ENCODE results near the gene TPPP2. TPM values are rescaled to one million over a fixed set of nuclear protein-coding genes. Genes with fewer than 3 reads are reported as not detected.

The TPPP2 gene
- not detected in 2 replicates for polyA plus RNA-seq

DNA sequence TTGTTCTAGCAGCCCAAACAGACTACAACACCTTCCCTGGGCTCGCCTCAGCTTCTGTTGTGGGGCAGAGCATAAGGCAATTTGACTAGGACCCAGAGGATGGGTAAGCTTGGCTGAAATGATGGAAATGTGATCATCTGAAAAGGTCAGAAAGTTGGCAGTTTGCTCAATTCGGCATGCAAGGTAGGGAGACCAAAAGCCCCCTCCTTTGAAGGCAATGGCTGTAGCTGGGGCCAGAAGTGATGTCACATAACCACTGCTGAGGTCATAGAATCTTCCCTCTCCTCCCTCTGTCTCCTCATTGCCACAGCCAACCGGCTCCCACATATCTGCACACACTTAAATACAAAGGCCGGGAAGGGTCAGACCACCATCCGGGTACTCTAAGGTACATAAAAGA lies at the start of gene TPPP2:
TPPP2 (plus strand) TSS at position 301 of the 400 bp plus-strand sequence. CDS start 365 bp downstream, outside the sequence.

DNA sequence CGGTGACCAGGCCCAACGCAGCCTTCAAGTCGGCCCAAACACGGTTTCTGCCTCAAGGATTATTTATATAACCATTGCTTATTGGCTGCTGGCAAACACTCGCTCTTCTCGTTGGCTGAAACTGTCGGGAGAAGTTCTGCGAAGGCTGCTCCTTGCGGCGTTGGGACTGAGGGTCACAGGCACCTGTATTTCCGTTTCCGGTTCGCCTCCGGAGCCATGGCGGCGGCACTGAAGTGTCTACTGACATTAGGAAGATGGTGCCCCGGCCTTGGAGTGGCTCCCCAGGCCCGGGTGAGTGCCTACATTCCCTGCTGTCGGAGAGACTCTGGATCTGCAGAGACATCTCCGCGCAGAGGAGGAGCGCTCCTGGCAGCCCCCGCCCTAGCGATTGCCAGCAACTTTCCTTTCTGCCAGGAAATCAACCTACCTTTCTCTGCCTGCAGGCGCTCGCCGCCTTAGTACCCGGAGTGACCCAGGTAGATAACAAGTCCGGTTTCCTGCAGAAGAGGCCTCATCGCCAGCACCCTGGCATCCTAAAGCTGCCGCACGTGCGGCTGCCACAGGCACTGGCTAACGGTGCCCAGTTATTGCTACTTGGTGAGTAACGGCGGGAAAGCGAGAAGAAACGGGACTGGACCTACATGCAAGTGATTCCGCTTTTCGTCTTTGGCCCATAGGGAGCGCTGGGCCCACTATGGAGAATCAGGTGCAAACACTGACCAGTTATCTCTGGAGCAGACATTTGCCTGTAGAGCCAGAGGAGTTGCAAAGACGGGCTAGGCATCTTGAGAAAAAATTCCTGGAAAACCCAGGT lies 40.0 kb upstream of the TPPP2 start, which contains the start of gene METTL17:
METTL17 (plus strand) TSS at position 194 of the 814 bp plus-strand sequence; CDS start at position 217, 23 bp downstream.

DNA sequence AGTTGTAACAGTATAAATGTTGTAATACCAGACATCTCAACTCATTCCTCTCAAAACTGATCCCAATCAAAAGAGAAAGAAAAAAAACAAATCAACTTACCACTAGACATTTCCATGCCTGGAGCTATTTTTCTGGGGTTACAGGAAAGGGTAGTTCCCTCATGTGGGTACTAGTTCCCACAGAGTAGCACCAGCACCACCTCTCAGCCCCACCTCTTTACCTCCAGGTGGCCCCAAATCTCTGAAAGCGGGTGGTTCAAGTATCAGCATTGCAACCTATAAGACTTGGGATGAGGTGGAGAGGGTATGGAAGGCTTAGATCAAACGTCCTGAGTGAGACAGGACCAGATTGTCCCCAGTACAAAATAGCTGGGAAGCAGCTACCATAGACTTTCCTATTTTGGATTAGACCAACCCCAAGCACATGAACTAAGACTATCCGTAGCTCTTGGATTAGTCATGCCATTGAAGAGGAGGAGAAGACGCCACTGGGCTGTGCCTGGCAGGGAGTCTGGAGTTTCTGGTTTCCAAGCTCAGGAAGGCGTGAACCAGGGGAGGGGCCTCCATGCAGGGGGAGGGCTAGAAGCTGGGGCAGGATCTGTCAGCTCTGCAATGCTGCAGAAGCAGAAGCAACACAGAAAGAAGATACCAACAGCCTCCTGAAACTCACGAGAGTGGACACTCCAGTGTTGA lies 31.2 kb upstream of the TPPP2 start, which contains the start of gene SLC39A2:
SLC39A2 (plus strand) TSS at position 620 of the 693 bp plus-strand sequence. CDS start 154 bp downstream, outside the sequence.

DNA sequence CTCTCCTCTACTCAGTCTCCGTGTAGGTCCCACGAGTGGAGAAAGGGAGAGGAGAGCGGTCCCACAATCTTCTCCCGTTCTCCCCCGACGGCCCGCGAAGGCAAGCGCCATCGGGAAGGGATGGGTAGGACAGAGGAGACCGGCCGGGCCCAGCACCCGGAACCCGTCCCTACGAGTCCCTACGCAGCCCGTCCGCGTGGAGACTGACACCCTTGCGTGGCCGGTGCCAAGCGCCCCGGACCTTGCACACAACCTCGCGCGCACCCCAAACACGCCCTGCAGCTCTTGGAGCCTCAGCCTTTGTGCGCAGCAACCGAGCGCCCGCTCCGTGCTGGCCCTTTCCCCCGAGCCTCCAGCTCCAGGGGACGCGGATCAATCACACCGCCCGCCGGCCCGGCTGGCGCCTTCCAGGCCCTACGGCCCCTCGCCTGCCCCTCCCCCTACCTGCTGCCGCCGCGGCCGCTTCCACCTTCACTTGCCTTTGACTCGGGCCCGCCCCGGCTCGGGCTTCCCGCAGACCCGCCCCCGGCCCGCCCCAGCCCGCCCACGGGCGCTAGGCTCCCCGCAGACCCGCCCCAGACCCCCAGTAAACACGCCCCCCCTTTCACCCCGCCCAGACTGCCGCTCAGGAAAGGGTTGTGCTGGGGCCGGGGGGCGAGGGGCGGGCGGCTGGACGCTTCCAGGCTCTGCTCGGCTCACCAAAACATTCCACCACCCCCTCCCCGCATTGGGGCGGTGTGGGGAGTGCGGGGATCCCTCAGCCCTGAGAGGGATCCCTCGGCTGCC lies 5.2 kb upstream of the TPPP2 start, which contains the start of gene NDRG2:
NDRG2 (minus strand) TSS at position 477 of the 786 bp plus-strand sequence. CDS start 1,746 bp downstream, outside the sequence.

DNA sequence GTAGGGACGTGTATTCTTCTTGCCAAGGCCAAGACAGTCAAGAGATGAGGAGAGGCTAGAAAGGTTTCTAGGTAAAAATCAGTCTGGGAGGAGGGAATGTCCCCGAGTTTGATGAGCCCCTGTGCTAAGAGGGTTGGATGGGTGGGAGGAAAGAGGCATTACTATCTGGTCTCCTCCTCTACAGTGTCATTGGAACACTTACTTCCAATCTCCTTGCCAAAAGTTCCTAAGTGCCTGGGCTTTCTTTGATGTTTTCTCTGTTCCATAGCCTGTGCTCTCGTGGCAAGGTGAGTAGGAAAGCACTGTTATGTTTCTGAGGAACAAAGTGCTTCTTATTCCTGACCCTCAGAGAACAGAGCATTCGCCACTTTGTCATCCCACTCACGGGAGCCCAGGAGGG lies 4.7 kb downstream of the TPPP2 start, which contains the start of gene RNASE13:
RNASE13 (minus strand) TSS at position 101 of the 400 bp plus-strand sequence. CDS start 519 bp downstream, outside the sequence.

DNA sequence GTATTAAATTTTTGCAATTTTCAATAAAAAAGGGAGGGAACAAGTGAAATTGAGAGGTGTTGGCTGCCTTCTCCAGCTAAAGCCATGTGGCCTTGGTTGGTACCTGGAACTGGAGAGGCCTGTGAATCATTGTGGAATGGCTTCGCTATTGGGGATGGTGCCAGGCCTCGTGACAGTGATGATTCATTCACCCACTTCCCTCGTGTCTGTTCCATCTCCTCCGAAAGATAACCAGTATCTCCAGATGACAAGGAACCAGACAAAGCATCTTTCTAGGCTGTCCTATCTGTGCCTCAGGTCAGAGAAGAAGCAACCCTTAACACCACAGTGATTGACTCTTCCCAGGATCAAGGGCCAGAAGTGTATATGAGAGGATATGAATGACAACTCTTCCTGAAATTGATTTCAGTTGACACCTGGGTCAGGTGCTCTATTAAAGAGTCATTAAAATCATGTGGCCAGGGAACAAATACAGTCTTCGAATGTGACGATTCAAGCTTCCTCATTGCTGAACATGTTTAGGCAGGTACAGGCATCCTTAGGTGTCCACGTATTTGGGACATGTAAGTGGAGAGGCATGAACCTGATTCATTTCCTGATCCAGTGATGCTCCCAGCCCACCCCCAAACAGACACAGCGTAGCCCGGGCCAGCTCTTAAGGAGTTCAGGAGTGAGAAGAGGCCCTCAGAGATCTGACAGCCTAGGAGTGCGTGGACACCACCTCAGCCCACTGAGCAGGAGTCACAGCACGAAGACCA lies 11.8 kb downstream of the TPPP2 start, which contains the start of gene RNASE7:
RNASE7 (plus strand) TSS at position 687 of the 758 bp plus-strand sequence. CDS start 631 bp downstream, outside the sequence.

DNA sequence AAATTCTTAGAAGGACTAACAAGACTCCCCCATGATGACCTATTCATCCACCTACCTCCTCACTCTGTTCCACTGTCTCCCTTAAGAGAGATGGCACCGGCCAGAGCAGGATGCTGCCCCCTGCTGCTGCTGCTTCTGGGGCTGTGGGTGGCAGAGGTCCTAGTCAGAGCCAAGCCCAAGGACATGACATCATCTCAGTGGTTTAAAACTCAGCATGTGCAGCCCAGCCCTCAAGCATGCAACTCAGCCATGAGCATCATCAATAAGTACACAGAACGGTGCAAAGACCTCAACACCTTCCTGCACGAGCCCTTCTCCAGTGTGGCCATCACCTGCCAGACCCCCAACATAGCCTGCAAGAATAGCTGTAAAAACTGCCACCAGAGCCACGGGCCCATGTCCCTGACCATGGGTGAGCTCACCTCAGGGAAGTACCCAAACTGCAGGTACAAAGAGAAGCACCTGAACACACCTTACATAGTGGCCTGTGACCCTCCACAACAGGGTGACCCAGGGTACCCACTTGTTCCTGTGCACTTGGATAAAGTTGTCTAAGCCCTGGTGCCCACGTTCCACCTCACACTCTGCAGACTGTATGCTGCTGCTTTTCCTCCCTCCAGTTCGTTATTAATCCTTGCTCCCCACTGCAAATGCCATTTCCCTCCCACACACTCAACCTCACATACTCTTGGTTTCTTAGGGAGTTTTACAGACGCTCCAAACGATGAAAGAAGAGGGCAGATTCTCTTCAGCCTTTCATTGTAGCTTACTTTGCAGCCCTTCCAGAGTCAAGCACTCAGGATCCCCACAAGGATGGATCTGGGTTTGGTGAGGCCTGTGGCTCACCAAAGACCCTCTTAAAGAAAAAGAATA lies 28.0 kb downstream of the TPPP2 start, which contains the start of gene RNASE8:
RNASE8 (plus strand) TSS at position 20 of the 873 bp plus-strand sequence; CDS start at position 91, 71 bp downstream.

DNA sequence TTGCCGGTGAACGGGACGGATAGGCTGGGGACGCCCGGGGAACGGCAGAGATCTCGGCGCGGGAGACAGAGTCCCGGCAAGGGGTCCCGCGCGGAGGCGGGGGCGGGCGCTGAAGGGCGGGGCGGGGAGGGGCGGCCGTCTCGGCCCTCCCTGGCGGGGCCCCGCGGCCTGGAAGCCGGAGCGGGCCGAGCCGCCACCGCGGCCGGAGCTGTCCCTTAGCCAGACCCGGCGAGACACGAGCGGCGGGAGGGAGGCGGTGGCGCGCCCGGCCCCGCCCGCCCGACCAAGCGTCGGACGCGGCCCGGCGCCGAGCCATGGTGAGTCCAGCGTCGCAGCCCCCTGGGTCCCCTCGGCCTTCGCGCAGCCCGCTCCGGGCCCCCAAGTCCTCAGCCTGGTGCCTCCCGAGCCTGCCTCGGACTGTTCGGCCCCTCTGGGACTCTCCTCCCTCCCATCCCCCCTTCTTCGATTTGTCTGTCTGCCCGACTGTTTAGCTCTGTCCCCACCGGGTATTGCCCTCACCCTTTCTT lies 40.1 kb downstream of the TPPP2 start, which contains the start of gene ARHGEF40:
ARHGEF40 (plus strand) TSS at position 222 of the 527 bp plus-strand sequence; CDS start at position 315, 93 bp downstream.

Other genes with a start within 250 kb of the TPPP2 start
- gene RNASE6, start 248.9 kb upstream of the TPPP2 start, polyA plus RNA-seq: not detected in 2 replicates
- gene RNASE1, start 227.4 kb upstream of the TPPP2 start, polyA plus RNA-seq: 10.1 and 37.8 TPM in 2 replicates
- 2.3 TPM in 1 of 2 replicates, not detected in the other for gene RNASE3, start 138.8 kb upstream of the TPPP2 start, polyA plus RNA-seq
- gene RNASE2, start 74.7 kb upstream of the TPPP2 start, polyA plus RNA-seq: not detected in 2 replicates
- gene METTL17, start 40.2 kb upstream of the TPPP2 start, polyA plus RNA-seq: 31.3 and 34.6 TPM in 2 replicates
- not detected in 2 replicates for gene SLC39A2, start 30.9 kb upstream of the TPPP2 start, polyA plus RNA-seq
- 35.9 and 44.4 TPM in 2 replicates for gene NDRG2, start 5.2 kb upstream of the TPPP2 start, polyA plus RNA-seq
- gene RNASE13, start 4.6 kb downstream of the TPPP2 start, polyA plus RNA-seq: not detected in 2 replicates
- not detected in 2 replicates for gene RNASE7, start 12.1 kb downstream of the TPPP2 start, polyA plus RNA-seq
- not detected in 2 replicates for gene RNASE8, start 27.6 kb downstream of the TPPP2 start, polyA plus RNA-seq
- 4.0 and 6.3 TPM in 2 replicates for gene ARHGEF40, start 40.1 kb downstream of the TPPP2 start, polyA plus RNA-seq
- 3.0 and 4.5 TPM in 2 replicates for gene ZNF219, start 68.4 kb downstream of the TPPP2 start, polyA plus RNA-seq
- gene TMEM253, start 70.8 kb downstream of the TPPP2 start, polyA plus RNA-seq: 4.4 and 6.9 TPM in 2 replicates
- gene OR5AU1, start 125.8 kb downstream of the TPPP2 start, polyA plus RNA-seq: not detected in 2 replicates
- gene HNRNPC, start 239.2 kb downstream of the TPPP2 start, polyA plus RNA-seq: 281 and 301 TPM in 2 replicates
- 0.74 and 6.9 TPM in 2 replicates for gene RPGRIP1, start 249.9 kb downstream of the TPPP2 start, polyA plus RNA-seq

All from Purkinje cell (primary cell).